Heart left ventricle (tissue), 16 donors: Measurements from ENCODE around the gene YPEL4. TPM values are rescaled to one million over a fixed set of nuclear protein-coding genes. Genes with fewer than 3 reads are reported as not detected.

Source experiments
- ATAC-seq, 4 donors: fragments of 200-7000 bp; cut with Tn5 transposase; one replicate each; pipeline ENCODE4 v1.9.1; 2020 to 2022; ENCODE audit warnings: moderate library complexity in 4 of 4, mild to moderate bottlenecking in 3 of 4, moderate number of reproducible peaks in 1 of 4
- DNase-seq, 5 donors: peaks; one replicate each; pipeline ENCODE4 v3.0.0-alpha.2; 2020
- H3K27ac ChIP-seq, 12 donors: fragments of 200-600 bp; sonication (generic) in 4 of 12; one replicate each; pipeline versions ENCODE4 v1.5.0 to v1.8.0; 2016 to 2022; ENCODE audit warnings: mild to moderate bottlenecking in 2 of 12
- H3K27me3 ChIP-seq, 9 donors: fragments of 200-600 bp; sonication (generic) in 2 of 9; one replicate each; pipeline versions ENCODE4 v1.5.1 to v1.8.0; 2016 to 2022; ENCODE audit warnings: mild to moderate bottlenecking in 3 of 9
- H3K36me3 ChIP-seq, 9 donors: fragments of 200-600 bp; sonication (generic) in 2 of 9; one replicate each; pipeline versions ENCODE4 v1.5.0 to v1.8.0; 2018 to 2022; ENCODE audit warnings: mild to moderate bottlenecking in 2 of 9
- H3K4me1 ChIP-seq, 12 donors: fragments of 200-600 bp; sonication (generic) in 4 of 12; one replicate each; pipeline versions ENCODE4 v1.5.0 to v1.8.0; 2016 to 2022; ENCODE audit warnings: mild to moderate bottlenecking in 3 of 12
- H3K4me3 ChIP-seq, 12 donors: fragments of 200-600 bp; sonication (generic) in 4 of 12; one replicate each; pipeline versions ENCODE4 v1.5.0 to v1.8.0; 2017 to 2022; ENCODE audit warnings: mild to moderate bottlenecking in 9 of 12, moderate library complexity in 4 of 12
- H3K9me3 ChIP-seq, 12 donors: fragments of 200-600 bp; sonication (generic) in 4 of 12; one replicate each; pipeline versions ENCODE4 v1.5.0 to v1.8.0; 2016 to 2022; ENCODE audit warnings: mild to moderate bottlenecking in 1 of 12
- CTCF ChIP-seq, 12 donors: fragments of 200-600 bp; sonication (generic) in 4 of 12; IDR thresholded peaks; one replicate each; pipeline versions ENCODE4 v1.5.0 to v1.8.0; 2018 to 2022; ENCODE audit warnings: antibody characterized with exemption in 12 of 12, mild to moderate bottlenecking in 5 of 12
- POLR2A ChIP-seq, 2 donors: fragments of 450-650 bp; IDR thresholded peaks; one replicate each; pipeline ENCODE4 v1.6.1; 2017; ENCODE audit warnings: antibody characterized with exemption in 2 of 2, mild to moderate bottlenecking in 2 of 2, moderate library complexity in 2 of 2
- WGBS, 4 donors: extraction: QIAGEN DNeasy Blood & Tissue Kit in 2 of 4; methylation state at CpG; one replicate each; pipeline versions ENCODE4 v1.1.5 to v1.1.7; 2013 to 2018; 5-methylcytosine and 5-hydroxymethylcytosine counted together
- intact Hi-C, 10 donors: fragments of 100-400 bp; cut with DNase I; formaldehyde crosslinking; loops; one replicate each; pipeline versions ENCODE4 v1.11.1 to v1.14.2; 2022
- polyA plus RNA-seq, 2 donors: library from polyadenylated mRNA; stranded (reverse); fragments of 200-250 nt; gene quantifications; one replicate each; pipeline ENCODE4 v1.2.3, GENCODE V29; 2013
- total RNA-seq, 9 donors: library from RNA; depleted of rRNA in 2 of 9; stranded (reverse); fragments of >200 nt in 2 of 9; fragmentation: NEBNext Ultra II Directional in 3 of 9; extraction: Animal tissue kit (Norgen Biotek cat#: 25700) in 3 of 9; gene quantifications; one replicate each; pipeline versions ENCODE4 v1.1.0 to v1.2.4, GENCODE V29; 2016 to 2023
- donor health status: ischemic (EF 13 %, LVEDD 7.1; RV severe dilation, severe dysfunction).
- donor health status: healthy with polysubstance abuse.
- donor health status: DM: no; HTN: yes; CAD: no.
- donor health status: DM: no; HTN: no; CAD: no.
- donor health status: ischemic (EF 25% LVEDD 6.9; RV normal size, moderate dysfunction).
- donor health status: ischemic (EF 25% LVEDD 5.7; RV mildly dilated, moderate dysfunction).
- donor health status: healthy.
- donor health status: DM: yes; HTN: yes; CAD: no.
- donor health status: ischemic (EF 35%, LVEDD 5.7; RV mildly dilated, moderate dysfunction).
- donor health status: nonischemic (EF 11% LVEDD 7.7; RV severe dilation, severe dysfunction).
- donor health status: DM: yes; HTN: yes; CAD: no.
- donor health status: PGD.
- donor health status: ischemic (EF 29% LVEDD 5.4; RV normal size, mild dysfunction).
- donor health status: nonischemic (EF 23%, LVEDD 6.1; RV moderate dilation, normal function).

Gene YPEL4
- total and polyA plus RNA-seq, 11 donors: 0.16 to 2.2 (median 0.67) TPM

- intact Hi-C loops: no loop called here
- ATAC-seq (no peak), DNase-seq (no peak)
- Histone ChIP-seq H3K4me1 (no peaks in the 10 kb centered on the region), H3K27ac (no peak overlapping the region), H3K9me3 (peaks cover 0 to 12% (median 6%) of the 10 kb centered on the region in 12 donors), H3K4me3 (no peak overlapping the region), H3K27me3 (no peaks in the 10 kb centered on the region), H3K36me3 (peaks cover 0 to 66% (median 51%) of the 10 kb centered on the region in 9 donors)
- WGBS, 4 donors: 56 to 78% (median 71%) methylated on average over 1 of the region's 1 CpG
- TF ChIP-seq CTCF (IDR thresholded peaks at IDR 0.05) (no peak), POLR2A (IDR thresholded peaks at IDR 0.05) (no peak)
These were observed 34.4 kb downstream of the YPEL4 start for GRCh38 chr11:57615308-57615707.

- Histone ChIP-seq H3K4me3 (no peak overlapping the region), H3K27me3 (no peaks in the 10 kb centered on the region), H3K9me3 (peaks cover 0 to 3% (median under 1%) of the 10 kb centered on the region in 12 donors), H3K27ac (no peak overlapping the region), H3K4me1 (no peaks in the 10 kb centered on the region), H3K36me3 (peaks cover 0 to 76% (median 60%) of the 10 kb centered on the region in 9 donors)
- ATAC-seq (no peak), DNase-seq (no peak)
- WGBS, 4 donors: 77 to 84% (median 82%) methylated on average over 10 of the region's 10 CpGs
- intact Hi-C loops: no loop called here
- TF ChIP-seq POLR2A (IDR thresholded peaks at IDR 0.05) (no peak), CTCF (IDR thresholded peaks at IDR 0.05) (no peak)
These were observed 35.4 kb downstream of the YPEL4 start for GRCh38 chr11:57614234-57614772.

- ATAC-seq: no peak
- peaks cover 0 to 100% (median 90%) of the 10 kb centered on the region in 9 donors for H3K36me3 ChIP-seq
- TF ChIP-seq POLR2A (IDR thresholded peaks at IDR 0.05) (no peak), CTCF (IDR thresholded peaks at IDR 0.05) (no peak)
These were observed 39.5 kb downstream of the YPEL4 start for GRCh38 chr11:57610170-57610569.

GRCh38 chr11:57605028-57605420 is 44.7 kb downstream of the YPEL4 start:
- H3K36me3 ChIP-seq: peaks cover 0 to 71% (median 57%) of the 10 kb centered on the region in 9 donors
- H3K27me3 ChIP-seq: no peaks in the 10 kb centered on the region
- H3K27ac ChIP-seq: no peak overlapping the region
- no peak for DNase-seq
- intact Hi-C loops: no loop called here
- H3K9me3 ChIP-seq: no peaks in the 10 kb centered on the region
- TF ChIP-seq POLR2A (IDR thresholded peaks at IDR 0.05): no peak
- TF ChIP-seq CTCF (IDR thresholded peaks at IDR 0.05): no peak
- ATAC-seq: no peak
- no peak overlapping the region for H3K4me3 ChIP-seq
- WGBS, 4 donors: 90 to 95% (median 92%) methylated on average over 5 of the region's 5 CpGs
- peaks cover 0 to 9% (median 0%) of the 10 kb centered on the region in 12 donors for H3K4me1 ChIP-seq

More at GRCh38 chr11:57610170-57610569, 39.5 kb downstream of the YPEL4 start:
- 92 to 94% (median 94%) methylated on average over 4 of the region's 4 CpGs for WGBS, 4 donors
- intact Hi-C loops: no loop called here
- Histone ChIP-seq H3K27me3 (no peaks in the 10 kb centered on the region), H3K9me3 (no peaks in the 10 kb centered on the region), H3K27ac (no peak overlapping the region), H3K4me1 (no peaks in the 10 kb centered on the region), H3K4me3 (no peak overlapping the region)
- no peak for DNase-seq
